GM23338 (cell line): ENCODE data around the gene AP4E1. TPM values are rescaled to one million over a fixed set of nuclear protein-coding genes. Genes with fewer than 3 reads are reported as not detected.
"Not testable (repeated sequence)": the region's sequence is repeated elsewhere in the genome, so short reads cannot be mapped to it uniquely, and the experiment has no call there.

Experiments
- ATAC-seq: fragments of 200-7000 bp; cut with Tn5 transposase; 3 replicates; pipeline ENCODE4 v1.9.1; 2020
- DNase-seq: peaks from one replicate; pipeline ENCODE4 v3.0.0-alpha.2; 2015; ENCODE audit warnings: low spot score
- H2AFZ ChIP-seq: fragments of 200-600 bp; sonication (generic); 2 replicates; pipeline ENCODE4 v1.8.0; 2016; ENCODE audit warnings: antibody characterized with exemption, mild to moderate bottlenecking, moderate library complexity
- H3F3A ChIP-seq: fragments of 200-600 bp; sonication (generic); replicated peaks from 2 replicates; pipeline ENCODE4 v1.8.0; 2017; ENCODE audit warnings: antibody characterized with exemption, mixed run types, low read depth
- H3K27ac ChIP-seq: fragments of 200-600 bp; sonication (generic); 2 replicates; pipeline ENCODE4 v1.6.1; 2016; ENCODE audit warnings: low read depth
- H3K27me3 ChIP-seq: fragments of 200-600 bp; sonication (generic); 2 replicates; pipeline ENCODE4 v1.8.0; 2016; ENCODE audit warnings: mild to moderate bottlenecking, mixed run types, moderate library complexity; ENCODE audit not compliant: insufficient read depth
- H3K36me3 ChIP-seq: fragments of 200-600 bp; sonication (generic); 2 replicates; pipeline ENCODE4 v1.8.0; 2016; ENCODE audit warnings: mild to moderate bottlenecking; ENCODE audit not compliant: insufficient read depth
- H3K4me1 ChIP-seq: fragments of 200-600 bp; sonication (generic); 2 replicates; pipeline ENCODE4 v1.8.0; 2016; ENCODE audit warnings: mild to moderate bottlenecking, moderate library complexity; ENCODE audit not compliant: insufficient read depth
- H3K4me2 ChIP-seq: fragments of 200-600 bp; sonication (generic); 2 replicates; pipeline ENCODE4 v1.7.1; 2017; ENCODE audit warnings: mixed run types
- H3K4me3 ChIP-seq: fragments of 200-600 bp; sonication (generic); 2 replicates; pipeline ENCODE4 v1.6.1; 2016; ENCODE audit warnings: mixed run types
- H3K79me2 ChIP-seq: fragments of 200-600 bp; sonication (generic); replicated peaks from 2 replicates; pipeline ENCODE4 v1.8.0; 2017; ENCODE audit warnings: mild to moderate bottlenecking; ENCODE audit not compliant: insufficient read depth
- H3K9me2 ChIP-seq: fragments of 200-600 bp; sonication (generic); 2 replicates; pipeline ENCODE4 v1.8.0; 2017; ENCODE audit not compliant: insufficient read depth
- H4K20me1 ChIP-seq: fragments of 200-600 bp; sonication (generic); replicated peaks from 2 replicates; pipeline ENCODE4 v1.8.0; 2017; ENCODE audit warnings: mild to moderate bottlenecking; ENCODE audit not compliant: insufficient read depth
- H3K27ac Mint-ChIP-seq: 2 replicates; pipeline ENCODE4 v1.8.0; 2020; ENCODE audit warnings: inconsistent platforms, mild to moderate bottlenecking, moderate library complexity, mixed read lengths
- H3K27me3 Mint-ChIP-seq: 3 replicates; pipeline ENCODE4 v1.8.0; 2022; ENCODE audit warnings: low read depth, mild to moderate bottlenecking, moderate library complexity, mixed read lengths, inconsistent platforms; ENCODE audit not compliant: insufficient read depth, poor library complexity
- H3K36me3 Mint-ChIP-seq: 3 replicates; pipeline ENCODE4 v1.8.0; 2021; ENCODE audit warnings: low read depth, mild to moderate bottlenecking, inconsistent platforms, moderate library complexity, mixed read lengths
- H3K4me1 Mint-ChIP-seq: 3 replicates; pipeline ENCODE4 v1.8.0; 2020; ENCODE audit warnings: mild to moderate bottlenecking, inconsistent platforms, mixed read lengths
- H3K4me3 Mint-ChIP-seq: 3 replicates; pipeline ENCODE4 v1.8.0; 2021; ENCODE audit warnings: moderate library complexity, mild to moderate bottlenecking, inconsistent platforms, mixed read lengths
- H3K9me3 Mint-ChIP-seq: 3 replicates; pipeline ENCODE4 v1.8.0; 2020; ENCODE audit warnings: moderate library complexity, mild to moderate bottlenecking, inconsistent platforms, mixed read lengths
- CREB1 ChIP-seq: fragments of 250-450 bp; sonication (Bioruptor Pico); IDR thresholded peaks from 2 replicates; pipeline ENCODE4 v1.5.0; 2020; ENCODE audit warnings: low read depth, mild to moderate bottlenecking, moderate library complexity
- ETS1 ChIP-seq: IDR thresholded peaks from 2 replicates; pipeline ENCODE4 v1.6.1; 2016; ENCODE audit warnings: antibody characterized with exemption
- EZH2 ChIP-seq: fragments of 200-600 bp; sonication (generic); IDR thresholded peaks from one replicate; pipeline ENCODE4 v1.8.0; 2017; ENCODE audit warnings: antibody characterized with exemption, mild to moderate bottlenecking, low read depth; ENCODE audit not compliant: unreplicated experiment
- EZH2phosphoT487 ChIP-seq: fragments of 200-600 bp; sonication (generic); IDR thresholded peaks from one replicate; pipeline ENCODE4 v1.8.1; 2018; ENCODE audit warnings: antibody characterized with exemption; ENCODE audit not compliant: unreplicated experiment
- NANOG ChIP-seq: IDR thresholded peaks from 2 replicates; pipeline ENCODE4 v1.6.1; 2016; ENCODE audit warnings: antibody characterized with exemption, borderline replicate concordance
- POLR2AphosphoS5 ChIP-seq: IDR thresholded peaks from 2 replicates; pipeline ENCODE4 v1.6.1; 2016; ENCODE audit warnings: antibody characterized with exemption, low read depth
- STAT1 ChIP-seq: IDR thresholded peaks from one replicate; pipeline ENCODE4 v1.6.1; 2016; ENCODE audit warnings: antibody characterized with exemption; ENCODE audit not compliant: unreplicated experiment
- ZNF114 ChIP-seq: fragments of 250-450 bp; sonication (Bioruptor Pico); IDR thresholded peaks from 2 replicates; pipeline ENCODE4 v1.5.0; 2020; ENCODE audit warnings: mild to moderate bottlenecking, moderate library complexity
- ZNF462 ChIP-seq: fragments of 250-450 bp; sonication (Bioruptor Pico); IDR thresholded peaks from 2 replicates; pipeline ENCODE4 v1.5.0; 2020; ENCODE audit warnings: mild to moderate bottlenecking, moderate library complexity
- polyA plus RNA-seq: library from polyadenylated mRNA; unstranded; fragments of >200 nt; fragmentation: Nextera tagmentation; extraction: Ambion mirVana; gene quantifications from 2 replicates; pipeline ENCODE4 v1.2.1, GENCODE V29; 2016
- total RNA-seq: library from RNA; depleted of rRNA; stranded (reverse); fragments of >200 nt; shearing (Covaris generic); gene quantifications from 2 replicates; pipeline ENCODE4 v1.2.3, GENCODE V29; 2014

AP4E1 gene
- total and polyA plus RNA-seq, 2 experiments from 2014 or later, result 4.4 to 15.4 TPM

GRCh38 chr15:50916400-50916799 is 7.9 kb downstream of the AP4E1 start:
- Mint-ChIP-seq H3K9me3 (no peaks in the 10 kb centered on the region), H3K36me3 (peaks cover 14% of the 10 kb centered on the region; the same call in 2 of the 3 replicates), H3K27me3 (no peaks in the 10 kb centered on the region), H3K27ac (no peak overlapping the region), H3K4me3 (no peak overlapping the region), H3K4me1 (no peaks in the 10 kb centered on the region)
- Histone ChIP-seq H3K4me2 (no peak overlapping the region), H3K36me3 (peaks cover 11% of the 10 kb centered on the region; the same call in 1 of the 2 replicates), H3K4me3 (no peak overlapping the region), H2AFZ (no peak overlapping the region), H3K27ac (no peak overlapping the region), H3F3A (no peaks in the 10 kb centered on the region), H3K9me2 (no peaks in the 10 kb centered on the region), H3K4me1 (no peaks in the 10 kb centered on the region), H3K27me3 (no peaks in the 10 kb centered on the region), H3K79me2 (no peaks in the 10 kb centered on the region), H4K20me1 (no peaks in the 10 kb centered on the region)
- ATAC-seq (no peak), DNase-seq (no peak)
- TF ChIP-seq ZNF114 (CRISPR knock-in tag) (no peak), ETS1 (no peak), STAT1 (no peak)

- H3K4me3 ChIP-seq, H3K9me3 Mint-ChIP-seq, H3K4me2 ChIP-seq, ATAC-seq, DNase-seq, H2AFZ ChIP-seq, H3K4me1 Mint-ChIP-seq, H3K4me3 Mint-ChIP-seq, H3K27ac ChIP-seq, H3F3A ChIP-seq, H3K27me3 ChIP-seq, H3K4me1 ChIP-seq, H3K36me3 ChIP-seq, H3K9me2 ChIP-seq, H3K79me2 ChIP-seq, H4K20me1 ChIP-seq, H3K27me3 Mint-ChIP-seq, H3K36me3 Mint-ChIP-seq, H3K27ac Mint-ChIP-seq: not testable (repeated sequence)
Observed at GRCh38 chr15:50919359-50919758, 10.9 kb downstream of the AP4E1 start.

GRCh38 chr15:50925281-50925680 is 16.8 kb downstream of the AP4E1 start:
- H3K27ac Mint-ChIP-seq, result no peak overlapping the region
- Histone ChIP-seq H3K4me3 (no peak overlapping the region), H3K9me2 (no peaks in the 10 kb centered on the region), H3K27ac (no peak overlapping the region), H3F3A (no peaks in the 10 kb centered on the region), H4K20me1 (no peaks in the 10 kb centered on the region), H3K4me1 (no peaks in the 10 kb centered on the region), H3K79me2 (no peaks in the 10 kb centered on the region), H3K4me2 (no peak overlapping the region), H2AFZ (no peak overlapping the region), H3K27me3 (no peaks in the 10 kb centered on the region), H3K36me3 (no peaks in the 10 kb centered on the region; the same call in 1 of the 2 replicates)
- DNase-seq (no peak), ATAC-seq (no peak)
- no peaks in the 10 kb centered on the region for H3K9me3 Mint-ChIP-seq
- peaks cover 19% of the 10 kb centered on the region; the same call in 2 of the 3 replicates for H3K36me3 Mint-ChIP-seq
- H3K4me3 Mint-ChIP-seq, result no peak overlapping the region
- no peaks in the 10 kb centered on the region for H3K27me3 Mint-ChIP-seq
- no peaks in the 10 kb centered on the region for H3K4me1 Mint-ChIP-seq
- TF ChIP-seq ZNF462 (CRISPR knock-in tag) (no peak), EZH2phosphoT487 (no peak), POLR2AphosphoS5 (no peak), STAT1 (no peak), EZH2 (no peak), ETS1 (no peak), CREB1 (CRISPR knock-in tag) (no peak), NANOG (no peak), ZNF114 (CRISPR knock-in tag) (no peak)
